ENCODE measurements around the gene SEH1L.
A peak's percentile ranks its signal among the peaks of the same experiment; 100 is the strongest.

The SEH1L gene

DNA sequence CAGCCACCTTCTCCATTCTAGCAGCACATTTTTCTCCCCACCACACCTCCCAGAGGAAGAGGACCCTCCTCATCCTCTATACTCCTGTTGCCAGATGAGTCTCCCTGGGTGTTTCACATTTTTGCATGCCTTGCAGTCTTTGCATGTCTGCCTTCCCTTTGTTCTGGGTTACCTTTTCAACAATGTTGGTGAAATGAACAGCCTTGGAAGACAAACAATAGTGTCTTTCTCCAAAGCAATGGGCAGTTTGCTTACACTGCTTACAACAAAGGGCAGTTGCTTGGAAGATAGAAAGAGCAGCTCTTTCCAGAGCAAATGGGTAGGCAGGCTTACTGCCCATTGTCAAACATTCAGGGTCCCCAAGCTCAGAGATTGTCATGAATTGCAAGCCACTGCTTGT, 14.5 kb upstream of the SEH1L start:
- DNase-seq = no peak
- H3K27ac ChIP-seq = no peak overlapping the region
- no peak overlapping the region for H3K4me3 ChIP-seq (ENCODE audit: low read depth, low read length)
- H3K9me3 ChIP-seq (ENCODE audit: severe bottlenecking) = no peaks in the 10 kb centered on the region
- H3K36me3 ChIP-seq = no peaks in the 10 kb centered on the region
- H3K27me3 ChIP-seq (ENCODE audit: insufficient read depth, low read depth, severe bottlenecking) = no peaks in the 10 kb centered on the region
- TF ChIP-seq, protein P1, sequence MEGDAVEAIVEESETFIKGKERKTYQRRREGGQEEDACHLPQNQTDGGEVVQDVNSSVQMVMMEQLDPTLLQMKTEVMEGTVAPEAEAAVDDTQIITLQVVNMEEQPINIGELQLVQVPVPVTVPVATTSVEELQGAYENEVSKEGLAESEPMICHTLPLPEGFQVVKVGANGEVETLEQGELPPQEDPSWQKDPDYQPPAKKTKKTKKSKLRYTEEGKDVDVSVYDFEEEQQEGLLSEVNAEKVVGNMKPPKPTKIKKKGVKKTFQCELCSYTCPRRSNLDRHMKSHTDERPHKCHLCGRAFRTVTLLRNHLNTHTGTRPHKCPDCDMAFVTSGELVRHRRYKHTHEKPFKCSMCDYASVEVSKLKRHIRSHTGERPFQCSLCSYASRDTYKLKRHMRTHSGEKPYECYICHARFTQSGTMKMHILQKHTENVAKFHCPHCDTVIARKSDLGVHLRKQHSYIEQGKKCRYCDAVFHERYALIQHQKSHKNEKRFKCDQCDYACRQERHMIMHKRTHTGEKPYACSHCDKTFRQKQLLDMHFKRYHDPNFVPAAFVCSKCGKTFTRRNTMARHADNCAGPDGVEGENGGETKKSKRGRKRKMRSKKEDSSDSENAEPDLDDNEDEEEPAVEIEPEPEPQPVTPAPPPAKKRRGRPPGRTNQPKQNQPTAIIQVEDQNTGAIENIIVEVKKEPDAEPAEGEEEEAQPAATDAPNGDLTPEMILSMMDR (IDR thresholded peaks at IDR 0.05; ENCODE audit: low read depth, low read length) = no peak

DNA sequence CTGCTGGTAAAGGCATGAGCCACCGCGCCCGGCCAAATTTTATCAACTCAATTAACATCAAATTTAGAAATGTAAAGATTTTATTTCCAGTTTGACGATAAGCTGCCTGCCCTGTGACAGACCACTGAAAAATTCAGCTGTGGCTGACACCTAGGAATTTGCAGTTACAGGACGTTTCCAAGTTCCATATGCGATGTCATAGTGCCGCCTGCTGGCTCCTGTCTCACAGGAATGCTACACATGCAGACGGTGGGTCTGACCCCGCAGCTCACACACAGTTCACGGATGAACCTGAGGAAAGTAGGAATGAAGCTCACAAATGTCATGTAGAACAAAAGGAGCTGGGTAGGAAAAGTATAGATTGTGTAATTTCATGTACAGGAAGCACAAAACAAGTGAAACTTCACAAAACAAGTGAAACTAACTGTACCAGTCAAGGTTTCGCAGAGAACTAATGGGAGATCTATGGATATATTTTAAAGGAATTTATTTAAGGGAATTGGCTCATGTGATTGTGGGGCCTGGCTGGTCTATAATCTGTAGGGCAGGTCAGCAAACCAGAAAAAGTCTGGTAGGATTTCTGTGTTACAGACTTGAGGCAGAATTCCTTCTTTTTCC, 13.2 kb upstream of the SEH1L start:
- Histone ChIP-seq H3K36me3 (no peaks in the 10 kb centered on the region), H3K4me3 (ENCODE audit: low read depth, low read length) (no peak overlapping the region), H3K9me3 (ENCODE audit: severe bottlenecking) (no peaks in the 10 kb centered on the region), H3K27me3 (ENCODE audit: insufficient read depth, low read depth, severe bottlenecking) (no peaks in the 10 kb centered on the region), H3K27ac (no peak overlapping the region)
- DNase-seq = peak; percentile 84
- TF ChIP-seq, protein P1 (IDR thresholded peaks at IDR 0.05; ENCODE audit: low read depth, low read length) = peak; percentile 93

DNA sequence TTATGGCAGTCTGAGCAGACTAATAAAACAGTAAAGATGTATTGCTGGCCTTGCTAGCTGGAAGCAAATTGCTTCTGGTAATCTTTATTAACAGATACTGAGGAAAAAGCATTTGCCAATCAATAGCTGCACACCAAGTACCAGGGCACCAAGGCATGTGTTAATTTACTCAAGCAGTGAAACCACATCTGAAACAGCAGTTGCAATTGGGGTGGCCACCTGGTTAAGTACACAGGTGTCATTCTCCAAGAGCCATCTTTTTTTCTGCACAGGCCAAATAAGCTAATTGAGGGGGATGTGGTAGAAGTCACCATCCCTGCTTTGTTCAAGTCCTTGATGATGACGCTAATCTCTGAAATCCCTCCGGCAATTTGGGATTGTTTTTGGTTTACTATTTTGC, 8.6 kb upstream of the SEH1L start:
- Histone ChIP-seq H3K27me3 (ENCODE audit: insufficient read depth, low read depth, severe bottlenecking) (no peaks in the 10 kb centered on the region), H3K4me3 (ENCODE audit: low read depth, low read length) (no peak overlapping the region), H3K36me3 (no peaks in the 10 kb centered on the region), H3K27ac (no peak overlapping the region), H3K9me3 (ENCODE audit: severe bottlenecking) (no peaks in the 10 kb centered on the region)
- no peak for DNase-seq
- TF ChIP-seq, protein P1 (IDR thresholded peaks at IDR 0.05; ENCODE audit: low read depth, low read length) = no peak

DNA sequence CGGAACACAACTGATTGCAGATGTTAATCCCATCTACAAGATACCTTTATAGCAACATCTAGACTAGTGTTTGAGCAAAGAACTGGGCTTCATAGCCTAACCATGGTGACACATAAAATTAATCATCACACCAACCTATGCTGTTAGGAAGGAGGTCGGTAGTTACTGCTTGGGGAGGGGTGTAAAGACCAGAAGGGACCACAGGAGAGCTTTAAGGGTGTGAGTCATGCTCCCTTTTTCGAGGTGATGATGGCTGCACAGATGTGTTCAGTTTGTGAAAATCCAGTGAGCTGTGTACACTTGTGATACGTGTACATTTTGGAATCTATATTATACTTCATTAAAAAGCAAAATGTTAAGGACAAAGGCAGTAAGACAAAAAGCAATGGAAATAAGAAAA, 4.6 kb upstream of the SEH1L start:
- Histone ChIP-seq H3K36me3 (no peaks in the 10 kb centered on the region), H3K9me3 (ENCODE audit: severe bottlenecking) (no peaks in the 10 kb centered on the region), H3K27me3 (ENCODE audit: insufficient read depth, low read depth, severe bottlenecking) (no peaks in the 10 kb centered on the region), H3K27ac (no peak overlapping the region), H3K4me3 (ENCODE audit: low read depth, low read length) (no peak overlapping the region)
- TF ChIP-seq, protein P1 (IDR thresholded peaks at IDR 0.05; ENCODE audit: low read depth, low read length) = no peak
- no peak for DNase-seq

DNA sequence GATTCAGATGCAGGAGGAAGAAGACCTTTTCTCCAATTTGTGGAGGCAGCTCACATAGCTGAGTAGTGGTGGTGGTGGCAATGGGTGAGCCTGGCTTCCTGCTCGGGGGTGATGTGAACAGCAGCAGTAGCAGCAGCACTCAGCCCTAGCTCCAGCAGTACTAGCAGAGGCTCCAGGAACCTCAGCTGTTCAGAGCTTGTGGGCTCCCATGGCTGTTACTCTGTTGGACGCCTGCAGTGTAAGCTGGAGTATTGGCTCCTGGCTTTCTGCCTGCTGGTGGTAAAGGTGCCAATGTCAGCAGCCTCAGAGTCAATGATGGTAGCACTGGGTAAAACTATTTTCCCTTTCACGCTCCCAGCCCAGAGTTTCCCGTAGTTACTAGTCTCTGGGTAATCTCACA, 3.1 kb upstream of the SEH1L start:
- peaks cover 3% of the 10 kb centered on the region for H3K9me3 ChIP-seq (ENCODE audit: severe bottlenecking)
- peaks cover 6% of the 10 kb centered on the region for H3K36me3 ChIP-seq
- no peak overlapping the region for H3K4me3 ChIP-seq (ENCODE audit: low read depth, low read length)
- DNase-seq = no peak
- H3K27ac ChIP-seq = no peak overlapping the region
- H3K27me3 ChIP-seq (ENCODE audit: insufficient read depth, low read depth, severe bottlenecking) = no peaks in the 10 kb centered on the region
- TF ChIP-seq, protein P1 (IDR thresholded peaks at IDR 0.05; ENCODE audit: low read depth, low read length) = no peak

All from WERI-Rb-1 (cell line).